WTC11 (cell line): ENCODE data around the gene SLC15A1. TPM values are rescaled to one million over a fixed set of nuclear protein-coding genes. Genes with fewer than 3 reads are reported as not detected.

Source experiments
- ATAC-seq: fragments of 200-7000 bp; cut with Tn5 transposase; 2 replicates; pipeline ENCODE4 v1.10.0; 2021; ENCODE audit warnings: mild to moderate bottlenecking, moderate library complexity
- CTCF ChIA-PET: fragments of 300-600 bp; sonication (Branson Sonifier 250); formaldehyde crosslinking; loops from one replicate; lab custom pipeline; 2021; ENCODE audit warnings: antibody characterized with exemption; lab: Charles Lee
- POLR2A ChIA-PET: fragments of 350-600 bp; sonication (Branson Sonifier 250); formaldehyde crosslinking; loops from one replicate; lab custom pipeline; 2021; ENCODE audit warnings: antibody characterized with exemption; lab: Charles Lee
- DNase-seq: peaks from one replicate; pipeline ENCODE4 v3.0.0; 2021; ENCODE audit warnings: low spot score
- H3K27ac Mint-ChIP-seq: 2 replicates; pipeline ENCODE4 v1.8.0; 2021; ENCODE audit warnings: mixed read lengths
- H3K27me3 Mint-ChIP-seq: 2 replicates; pipeline ENCODE4 v1.8.0; 2021; ENCODE audit warnings: low read depth, mild to moderate bottlenecking, moderate library complexity, mixed read lengths
- H3K36me3 Mint-ChIP-seq: 2 replicates; pipeline ENCODE4 v1.8.0; 2021; ENCODE audit warnings: mixed read lengths
- H3K4me1 Mint-ChIP-seq: 2 replicates; pipeline ENCODE4 v1.8.0; 2022; ENCODE audit warnings: mixed read lengths
- H3K4me3 Mint-ChIP-seq: 2 replicates; pipeline ENCODE4 v1.8.0; 2021; ENCODE audit warnings: mild to moderate bottlenecking, moderate library complexity, mixed read lengths
- H3K9me3 Mint-ChIP-seq: 2 replicates; pipeline ENCODE4 v1.8.0; 2021; ENCODE audit warnings: mixed read lengths
- AFF4 ChIP-seq: sonication (generic); formaldehyde crosslinking; IDR thresholded peaks from 2 replicates; pipeline ENCODE4 v1.8.1; 2023; ENCODE audit warnings: mild to moderate bottlenecking, missing genetic modification reagents, borderline replicate concordance
- CREB1 ChIP-seq: sonication (generic); formaldehyde crosslinking; IDR thresholded peaks from 2 replicates; pipeline ENCODE4 v1.8.0; 2023; ENCODE audit warnings: mild to moderate bottlenecking, missing genetic modification reagents
- ERG ChIP-seq: fragments of 250-450 bp; sonication (Bioruptor Pico); IDR thresholded peaks from 2 replicates; pipeline ENCODE4 v1.8.0; 2021; ENCODE audit warnings: mild to moderate bottlenecking
- ESRRA ChIP-seq: sonication (generic); formaldehyde crosslinking; IDR thresholded peaks from 2 replicates; pipeline ENCODE4 v1.8.1; 2022; ENCODE audit warnings: mild to moderate bottlenecking, missing genetic modification reagents, borderline replicate concordance
- GTF2I ChIP-seq: fragments of 250-450 bp; sonication (Bioruptor Pico); conservative IDR thresholded peaks from 2 replicates; pipeline ENCODE4 v1.4.0; 2021; ENCODE audit warnings: mild to moderate bottlenecking
- HMGA2 ChIP-seq: fragments of 250-450 bp; sonication (Bioruptor Pico); IDR thresholded peaks from 2 replicates; pipeline ENCODE4 v1.4.0; 2021; ENCODE audit warnings: mild to moderate bottlenecking, moderate library complexity
- IRF1 ChIP-seq: sonication (generic); formaldehyde crosslinking; IDR thresholded peaks from 2 replicates; pipeline ENCODE4 v1.8.0; 2023; ENCODE audit warnings: missing genetic modification reagents
- KAT7 ChIP-seq: sonication (generic); formaldehyde crosslinking; IDR thresholded peaks from 2 replicates; pipeline ENCODE4 v1.8.1; 2023; ENCODE audit warnings: missing genetic modification reagents, mild to moderate bottlenecking, borderline replicate concordance
- NFATC4 ChIP-seq: fragments of 250-450 bp; sonication (Bioruptor Pico); IDR thresholded peaks from 2 replicates; pipeline ENCODE4 v1.9.0; 2021; ENCODE audit warnings: mild to moderate bottlenecking
- NFYB ChIP-seq: sonication (generic); formaldehyde crosslinking; conservative IDR thresholded peaks from 2 replicates; pipeline ENCODE4 v1.8.0; 2022; ENCODE audit warnings: low read depth, missing genetic modification reagents
- OVOL2 ChIP-seq: fragments of 250-450 bp; sonication (Bioruptor Pico); IDR thresholded peaks from 2 replicates; pipeline ENCODE4 v1.9.0; 2021; ENCODE audit warnings: mild to moderate bottlenecking, borderline replicate concordance
- PREB ChIP-seq: sonication (generic); formaldehyde crosslinking; IDR thresholded peaks from 2 replicates; pipeline ENCODE4 v1.8.1; 2022; ENCODE audit warnings: mild to moderate bottlenecking, missing genetic modification reagents, moderate library complexity, borderline replicate concordance
- RORB ChIP-seq: fragments of 250-450 bp; sonication (Bioruptor Pico); IDR thresholded peaks from 2 replicates; pipeline ENCODE4 v1.9.0; 2021; ENCODE audit warnings: mild to moderate bottlenecking
- SOX15 ChIP-seq: fragments of 250-450 bp; sonication (Bioruptor Pico); IDR thresholded peaks from 2 replicates; pipeline ENCODE4 v1.9.0; 2021; ENCODE audit warnings: mild to moderate bottlenecking
- STAT6 ChIP-seq: sonication (generic); formaldehyde crosslinking; conservative IDR thresholded peaks from 2 replicates; pipeline ENCODE4 v1.8.1; 2023; ENCODE audit warnings: mild to moderate bottlenecking, low read depth, missing genetic modification reagents, moderate library complexity
- ZNF121 ChIP-seq: sonication (generic); formaldehyde crosslinking; IDR thresholded peaks from 2 replicates; pipeline ENCODE4 v1.8.0; 2023; ENCODE audit warnings: missing genetic modification reagents
- ZNF263 ChIP-seq: sonication (generic); formaldehyde crosslinking; IDR thresholded peaks from 2 replicates; pipeline ENCODE4 v1.8.1; 2022; ENCODE audit warnings: low read depth, mild to moderate bottlenecking, moderate library complexity, missing genetic modification reagents
- ZNF512 ChIP-seq: sonication (generic); formaldehyde crosslinking; IDR thresholded peaks from 2 replicates; pipeline ENCODE4 v1.8.1; 2022; ENCODE audit warnings: missing genetic modification reagents, borderline replicate concordance
- total RNA-seq: library from RNA; stranded (reverse); gene quantifications from 3 replicates; pipeline ENCODE4 v1.2.3, GENCODE V29; 2021

The SLC15A1 gene
- total RNA-seq, 1 experiment from 2014 or later: 2.3 TPM

- Mint-ChIP-seq H3K9me3 (peaks cover 9% of the 10 kb centered on the region; the same call in 1 of the 2 replicates), H3K27me3 (no peaks in the 10 kb centered on the region; the same call in 1 of the 2 replicates), H3K27ac (no peak overlapping the region), H3K4me1 (no peaks in the 10 kb centered on the region)
- CTCF ChIA-PET: interaction anchor here (0.7 to 1.8 kb wide), 5 partner anchors 10 to 257 kb away, joined by 3 to 8 read pairs (median 4); partner anchors contain the start of gene SLC15A1
- no peak for DNase-seq
- ATAC-seq: no peak
- TF ChIP-seq RORB (no peak), PREB (CRISPR knock-in tag) (no peak), IRF1 (CRISPR knock-in tag) (no peak), ESRRA (CRISPR knock-in tag) (no peak), STAT6 (CRISPR knock-in tag) (no peak)
- TF ChIP-seq, all 79 proteins: peak for 0
- no peaks in the 10 kb centered on the region for H3K36me3 Mint-ChIP-seq
- POLR2A ChIA-PET: no interaction called here
- no peak overlapping the region for H3K4me3 Mint-ChIP-seq
These were observed 19.6 kb upstream of the SLC15A1 start for GRCh38 chr13:98771838-98772611.

GRCh38 chr13:98769736-98770135 lies 17.3 kb upstream of the SLC15A1 start:
- CTCF ChIA-PET: interaction anchor here (1.4 kb wide), 1 partner anchor 324 kb away, joined by 3 read pairs; no protein-coding TSS in a partner anchor
- no peak overlapping the region for H3K4me3 Mint-ChIP-seq

GRCh38 chr13:98768522-98768921 lies 16.1 kb upstream of the SLC15A1 start:
- Mint-ChIP-seq H3K27ac (no peak overlapping the region), H3K9me3 (peaks cover 9% of the 10 kb centered on the region; the same call in 1 of the 2 replicates), H3K36me3 (no peaks in the 10 kb centered on the region), H3K4me3 (no peak overlapping the region), H3K27me3 (no peaks in the 10 kb centered on the region; the same call in 1 of the 2 replicates), H3K4me1 (peaks cover 4% of the 10 kb centered on the region)
- ATAC-seq (no peak), DNase-seq (no peak)
- CTCF ChIA-PET: interaction anchor here (1.4 kb wide), 1 partner anchor 323 kb away, joined by 3 read pairs; no protein-coding TSS in a partner anchor
- POLR2A ChIA-PET: no interaction called here
- TF ChIP-seq KAT7 (CRISPR knock-in tag) (no peak), ZNF512 (CRISPR knock-in tag) (no peak), ZNF263 (CRISPR knock-in tag) (no peak), AFF4 (CRISPR knock-in tag) (no peak), CREB1 (CRISPR knock-in tag) (no peak), ZNF121 (CRISPR knock-in tag) (no peak), HMGA2 (CRISPR knock-in tag) (no peak), SOX15 (CRISPR knock-in tag) (no peak), NFATC4 (CRISPR knock-in tag) (no peak), NFYB (CRISPR knock-in tag) (no peak)

More at GRCh38 chr13:98769736-98770135, 17.3 kb upstream of the SLC15A1 start:
- Mint-ChIP-seq H3K4me1 (no peaks in the 10 kb centered on the region), H3K36me3 (no peaks in the 10 kb centered on the region), H3K27me3 (no peaks in the 10 kb centered on the region; the same call in 1 of the 2 replicates), H3K9me3 (peaks cover 9% of the 10 kb centered on the region; the same call in 1 of the 2 replicates), H3K27ac (no peak overlapping the region)
- POLR2A ChIA-PET: no interaction called here
- DNase-seq (no peak), ATAC-seq (no peak)
- TF ChIP-seq OVOL2 (no peak), GTF2I (CRISPR knock-in tag) (no peak), ERG (CRISPR knock-in tag) (no peak)
